COLO668 (cell line): ENCODE measurements around the gene UBAP2L.

Source experiments
- DNase-seq: peaks from one replicate; lab custom pipeline; 2025; ENCODE audit not compliant: unreplicated experiment; lab: John Stamatoyannopoulos, UW

The UBAP2L gene

DNA sequence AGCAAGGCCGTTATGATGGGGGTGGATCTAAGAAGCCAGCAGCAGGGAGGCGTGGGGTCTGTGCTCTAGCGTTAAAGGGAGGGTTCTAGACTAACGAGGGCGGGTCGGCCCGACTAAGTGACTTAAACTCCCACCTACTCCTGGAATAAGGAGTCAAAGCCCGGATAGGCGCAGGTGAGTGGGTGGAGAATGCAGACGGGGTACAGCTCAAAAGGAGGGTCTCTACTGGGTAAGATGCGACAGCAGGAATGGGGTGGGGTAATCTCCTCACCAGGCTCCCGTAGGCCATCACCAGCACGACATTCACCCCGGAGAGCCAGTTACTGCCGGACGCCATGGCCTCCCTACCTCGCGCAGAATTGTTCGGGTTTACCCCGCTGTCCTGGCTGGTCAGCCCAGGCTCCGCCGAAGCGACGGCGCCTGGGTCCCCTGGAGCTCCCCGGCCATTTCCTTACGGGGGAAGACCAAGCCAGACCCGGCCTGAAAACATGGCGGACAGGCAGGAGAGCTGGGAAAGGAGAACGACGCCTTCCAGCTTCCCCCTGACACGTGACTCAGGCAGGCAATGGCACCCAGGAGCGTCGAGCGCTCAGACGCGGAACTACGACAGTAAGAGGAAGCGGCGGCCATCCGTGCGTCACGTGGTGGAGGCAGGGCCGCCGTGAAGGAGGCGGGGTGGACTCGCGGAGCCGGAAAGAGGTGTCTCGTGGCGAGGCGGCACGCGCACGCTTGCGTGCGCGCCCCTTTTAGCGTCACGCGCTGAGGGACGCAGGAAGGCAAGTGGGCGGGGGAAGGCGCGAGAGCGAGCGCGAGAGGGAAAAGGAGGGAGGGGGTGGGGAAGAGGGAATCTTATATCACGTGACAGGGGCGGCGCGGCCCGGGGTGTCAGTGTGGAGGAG lies at the start of gene UBAP2L:
UBAP2L (plus strand) TSS at position 885 of the 899 bp plus-strand sequence. CDS start 4,169 bp downstream, outside the sequence.
- peak; percentile 100 for DNase-seq

DNA sequence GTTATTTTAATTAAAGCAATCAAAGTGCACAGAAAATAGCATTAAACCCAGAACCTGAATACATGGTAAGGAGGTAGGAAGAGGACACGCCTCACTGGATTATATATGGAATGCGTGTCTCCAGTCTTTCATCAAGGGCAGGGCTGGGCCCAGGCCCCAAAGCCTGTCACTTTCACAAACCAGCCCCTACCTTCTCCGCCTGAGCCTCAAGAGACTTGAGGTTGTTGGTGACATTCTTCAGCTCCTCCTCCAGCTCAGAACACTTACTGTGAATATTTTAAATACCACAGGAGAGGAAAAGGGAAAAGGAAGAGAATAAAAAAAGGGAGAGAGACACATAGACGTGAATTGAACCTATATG lies 49.6 kb upstream of the UBAP2L start:
- DNase-seq, result no peak

DNA sequence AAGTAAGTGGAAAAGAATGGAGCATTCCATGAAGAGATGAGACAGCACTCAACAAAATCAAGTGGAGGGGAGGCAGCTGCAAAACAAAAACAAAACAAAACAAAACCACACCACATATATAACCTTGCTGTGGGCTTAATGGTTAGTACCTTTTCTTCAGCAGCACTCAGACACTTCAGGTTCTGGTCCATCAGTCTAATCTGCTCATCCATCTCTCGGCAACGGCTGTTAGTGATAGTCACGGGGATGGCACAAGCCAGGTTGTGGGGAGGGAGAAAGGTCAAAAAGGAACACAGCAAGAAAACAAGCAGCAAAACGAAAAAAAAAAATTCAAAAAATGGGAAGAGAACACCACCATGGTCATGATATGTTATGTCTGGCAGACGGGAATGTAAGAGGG lies 48.9 kb upstream of the UBAP2L start:
- DNase-seq, result no peak

DNA sequence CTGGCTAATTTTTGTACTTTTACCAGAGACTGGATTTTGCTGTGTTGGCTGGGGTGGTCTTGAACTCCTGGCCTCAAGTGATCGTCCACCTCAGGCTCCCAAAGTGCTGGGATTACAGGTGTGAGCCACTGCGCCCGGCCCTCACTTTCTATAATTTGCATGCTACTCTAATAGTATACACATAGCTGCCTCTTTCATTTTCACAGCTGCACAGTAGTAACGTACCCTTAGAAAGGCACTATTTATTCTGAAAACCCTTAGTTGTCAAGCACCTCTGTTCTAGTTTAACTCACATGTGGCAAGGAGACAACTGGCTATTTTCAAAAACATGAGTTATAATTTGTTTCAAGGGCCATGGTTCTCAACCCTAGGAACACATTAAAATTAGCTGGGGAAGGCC lies 46.1 kb upstream of the UBAP2L start:
- no peak for DNase-seq

DNA sequence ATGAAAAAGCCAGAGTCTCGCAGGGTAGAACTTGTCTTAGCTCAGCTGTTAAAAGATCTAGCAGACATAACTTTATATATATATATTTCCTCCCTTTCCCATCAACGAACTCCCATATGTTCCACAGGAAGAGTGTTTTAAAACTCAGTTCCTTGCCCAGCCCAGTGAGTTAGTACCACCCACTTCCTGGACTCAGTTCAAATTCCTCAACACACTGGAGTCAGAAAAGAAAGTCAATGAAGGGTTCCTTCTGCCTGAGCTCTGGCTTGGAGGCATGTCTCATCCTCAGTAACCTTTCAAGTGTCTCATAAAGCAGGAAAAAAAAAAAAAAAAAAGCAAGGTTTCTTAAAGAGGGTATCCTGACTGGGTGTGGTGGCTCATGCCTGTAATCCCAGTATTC lies 44.4 kb upstream of the UBAP2L start:
- DNase-seq, result no peak

DNA sequence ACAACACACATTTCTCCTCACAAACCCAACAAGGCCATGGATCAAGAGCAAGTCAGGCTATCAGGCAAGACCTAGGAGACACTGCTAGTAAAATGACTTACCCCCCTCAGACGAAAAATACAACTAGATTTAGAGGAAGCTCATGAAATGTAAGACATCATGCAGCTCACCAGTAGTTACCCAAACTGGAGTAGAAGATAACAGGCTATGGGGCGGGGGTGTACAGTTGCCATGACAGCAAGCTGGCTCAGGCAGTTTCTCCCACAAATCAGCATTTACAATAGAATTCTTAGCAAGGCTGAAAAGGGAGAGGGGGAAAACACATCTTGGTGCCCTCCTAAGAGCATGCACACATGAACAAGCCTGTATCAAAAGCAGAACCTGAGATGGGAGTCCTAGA lies 42.7 kb upstream of the UBAP2L start:
- DNase-seq, result no peak

DNA sequence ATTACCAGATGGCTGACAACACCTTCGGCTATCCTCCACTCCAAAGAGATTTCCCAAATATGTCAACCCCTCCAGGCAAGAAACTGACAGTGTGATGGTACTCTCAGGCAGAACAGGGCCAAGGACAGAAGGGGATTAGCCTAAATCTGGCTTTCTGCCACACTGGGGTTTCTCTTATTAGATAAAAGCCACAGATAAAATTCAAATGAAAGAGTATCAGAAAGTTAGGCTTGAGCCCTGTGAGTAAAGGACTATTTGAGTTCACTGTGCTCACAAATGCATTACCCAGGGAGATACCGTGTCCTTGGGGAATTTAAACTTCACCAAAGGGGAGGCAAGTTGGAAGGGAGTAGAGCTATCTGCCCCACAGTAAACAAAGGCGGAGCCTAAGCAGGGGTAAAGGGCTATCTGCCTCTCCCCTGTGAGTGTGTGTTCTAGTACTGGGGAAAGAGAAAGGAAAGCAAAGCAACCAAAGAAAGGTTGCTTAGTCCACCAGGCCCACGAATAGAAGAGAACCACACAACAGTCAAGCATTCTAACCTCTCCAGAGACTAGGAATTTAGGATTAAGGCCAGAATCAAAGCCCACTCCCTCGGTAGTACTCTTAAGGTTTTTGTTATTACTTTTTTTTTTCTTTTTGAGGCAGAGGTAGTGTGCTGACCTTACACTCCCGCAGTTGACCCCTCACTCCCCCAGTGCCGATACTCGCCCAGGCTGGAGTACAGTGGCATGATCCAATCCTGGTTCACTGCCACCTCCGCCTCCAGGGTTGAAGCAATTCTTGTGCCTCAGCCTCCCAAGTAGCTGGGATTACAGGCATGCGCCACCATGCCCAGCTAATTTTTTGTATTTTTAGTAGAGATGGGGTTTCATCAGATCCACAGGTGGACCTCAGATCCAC lies 41.6 kb upstream of the UBAP2L start:
- DNase-seq, result no peak

DNA sequence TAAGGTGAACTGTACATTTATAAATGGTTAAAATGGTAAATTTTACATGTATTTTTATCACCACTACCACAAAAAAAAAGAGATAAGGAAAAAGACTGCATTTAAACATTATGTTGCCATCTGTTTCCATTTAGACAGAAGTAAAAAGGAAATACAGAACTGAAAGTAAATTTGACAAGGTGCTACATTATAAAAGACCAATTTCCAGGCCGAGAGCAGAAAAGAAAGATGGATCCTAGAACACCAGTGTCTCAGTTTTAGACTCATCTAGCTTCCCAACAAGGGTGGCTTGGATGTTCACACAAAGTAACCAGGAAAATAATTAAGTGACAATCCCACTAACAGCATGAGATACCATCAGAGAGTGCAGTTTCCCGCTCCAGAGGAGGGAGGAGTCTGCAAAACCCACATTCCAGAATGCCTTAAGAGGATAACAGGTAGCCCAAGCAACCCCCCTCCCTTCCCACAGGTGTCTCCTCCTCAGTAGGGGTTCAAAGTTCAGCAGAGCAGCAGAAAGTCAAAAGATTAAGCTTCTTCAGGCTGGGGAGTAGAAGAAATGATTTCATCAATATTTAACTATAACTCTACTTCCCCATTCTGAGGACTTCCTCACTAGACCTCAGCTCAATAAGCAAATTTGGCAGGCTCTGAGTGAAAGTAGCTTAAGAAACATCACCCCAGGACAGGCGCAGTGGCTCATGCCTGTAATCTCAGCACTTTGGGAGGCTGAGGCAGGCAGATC lies 40.6 kb upstream of the UBAP2L start:
- no peak for DNase-seq

DNA sequence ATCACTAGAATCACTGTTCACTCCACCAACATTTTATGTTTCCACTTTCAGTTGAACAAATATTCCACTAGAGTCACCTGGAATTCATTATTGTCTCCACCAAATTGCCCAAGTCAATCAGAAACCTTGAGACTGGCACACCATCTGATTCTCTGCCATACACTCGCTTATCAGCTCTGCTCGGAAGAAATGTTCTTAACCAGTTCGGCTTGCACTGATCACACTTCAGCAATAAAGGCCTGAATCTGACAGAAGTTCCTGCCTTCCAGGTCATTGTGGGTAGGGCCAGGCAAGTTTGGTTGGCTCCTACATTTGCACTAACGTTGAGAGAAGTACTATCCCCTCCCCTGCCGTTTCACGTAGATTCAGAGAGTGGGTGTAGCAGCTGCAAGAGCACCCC lies 38.8 kb upstream of the UBAP2L start:
- DNase-seq, result no peak

DNA sequence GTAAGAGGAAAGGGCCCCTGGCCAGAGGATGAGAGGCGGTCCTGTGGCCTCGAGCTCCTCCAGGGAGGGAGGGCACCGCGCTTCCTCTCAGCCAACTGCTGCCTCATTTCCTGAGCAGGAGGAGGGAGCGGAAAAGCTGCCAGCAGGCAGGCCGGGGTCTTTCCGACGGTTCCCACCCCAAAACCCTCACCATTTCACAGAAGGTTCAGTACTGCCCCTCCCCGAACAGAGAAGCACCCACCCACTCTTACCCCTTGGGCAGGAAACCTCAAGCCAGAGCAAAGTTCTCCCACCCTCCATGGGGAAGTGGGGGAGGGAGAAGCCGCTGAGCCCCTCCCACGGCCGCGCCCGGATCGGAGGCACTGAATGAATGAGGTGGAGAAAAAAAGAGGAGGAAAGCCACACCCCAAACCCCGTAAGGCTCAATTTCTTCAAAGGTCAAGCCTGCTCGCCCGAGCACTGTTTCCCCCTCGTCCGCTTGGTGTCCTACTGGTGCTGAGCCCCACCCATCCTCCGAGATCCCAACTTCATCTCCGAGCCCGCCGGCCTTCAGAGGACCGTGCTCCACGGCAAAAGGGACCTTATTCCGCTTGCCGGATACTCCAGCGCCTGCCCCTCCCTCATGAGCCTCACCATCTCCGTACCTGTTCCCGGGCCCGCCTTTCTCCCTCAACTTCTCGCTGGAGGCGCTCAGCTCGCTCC lies 38.3 kb upstream of the UBAP2L start:
- peak; percentile 58 for DNase-seq

DNA sequence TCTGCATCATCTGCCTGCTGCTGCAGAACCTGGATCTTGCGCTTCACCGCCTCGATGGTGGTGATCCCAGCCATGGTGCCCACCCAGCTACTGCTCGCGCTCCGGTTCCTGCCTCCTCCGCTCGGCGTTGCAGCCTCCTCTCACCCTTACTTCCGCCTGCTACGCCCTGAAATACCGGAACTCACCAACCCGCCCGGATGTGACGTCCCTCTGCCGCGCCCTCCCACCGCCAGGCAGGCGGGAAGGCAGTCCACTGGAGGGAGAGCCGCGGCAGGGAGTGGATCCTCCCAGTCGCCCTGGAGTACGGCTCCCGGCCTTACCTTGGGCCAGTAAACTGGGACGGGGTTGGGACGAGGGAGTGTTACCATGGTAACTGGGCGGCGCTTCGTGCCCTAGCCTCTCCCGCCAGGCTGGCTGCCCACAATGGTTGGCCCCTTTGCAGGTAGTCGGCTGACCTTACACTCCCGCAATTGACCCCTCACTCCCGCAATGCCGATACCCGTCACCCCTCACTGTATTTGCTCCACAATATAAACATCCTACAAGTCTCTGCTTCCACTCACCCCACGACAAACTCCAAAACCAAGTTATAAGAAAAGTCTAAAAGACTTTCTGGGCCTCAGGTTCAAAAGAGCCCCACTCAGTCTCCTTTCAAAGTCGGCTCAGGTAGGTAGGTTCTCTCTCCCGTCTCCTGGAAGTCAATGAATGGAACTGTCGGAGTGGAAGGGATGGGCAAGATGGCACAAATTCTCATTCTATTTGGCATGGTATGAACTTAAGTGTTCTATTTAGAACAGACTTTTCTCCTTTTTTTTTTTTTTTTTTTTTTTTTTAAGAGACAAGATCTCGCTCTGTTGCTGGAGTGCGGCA lies 37.5 kb upstream of the UBAP2L start:
- peak; percentile 99 for DNase-seq

DNA sequence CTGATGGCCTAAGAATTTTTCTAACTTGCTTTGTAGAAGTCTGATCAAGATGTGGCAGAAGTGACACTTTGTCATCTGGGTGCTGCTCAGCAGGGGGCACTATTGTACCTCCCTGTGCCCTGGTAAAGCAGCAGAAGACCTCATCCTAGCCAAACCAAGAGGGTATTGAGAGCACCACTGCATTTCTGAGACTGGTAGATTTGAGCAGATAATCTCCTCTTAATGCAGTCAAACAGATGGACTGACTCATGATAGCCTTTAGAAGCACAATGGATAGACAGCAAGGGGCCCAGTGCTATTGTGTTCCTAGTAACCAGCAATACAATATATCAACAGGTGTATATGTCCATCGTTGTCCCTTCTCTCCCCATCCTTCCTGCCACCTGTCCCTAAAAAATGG lies 34.6 kb upstream of the UBAP2L start:
- DNase-seq, result peak; percentile 74

GRCh38 chr1:154186852-154187501 lies 33.8 kb upstream of the UBAP2L start:
- no peak for DNase-seq

DNA sequence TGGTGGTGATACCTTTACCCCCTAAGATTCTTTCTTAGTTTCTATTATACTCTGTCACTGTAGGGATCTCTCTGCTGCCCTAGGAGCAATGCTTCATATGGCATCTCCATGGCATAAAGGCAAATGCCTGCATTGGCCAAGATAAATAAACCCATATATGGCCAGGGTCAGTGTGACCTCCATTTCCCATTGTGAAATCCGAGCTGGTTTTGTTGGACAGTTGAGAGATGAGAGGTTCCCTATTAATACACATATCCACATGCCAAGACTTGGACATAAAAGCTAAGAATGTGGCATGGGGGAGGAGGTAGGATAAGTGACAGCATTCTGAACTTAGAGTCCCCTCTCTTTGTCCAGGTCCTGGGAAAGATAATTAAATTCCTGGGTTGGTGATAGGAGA lies 30.2 kb upstream of the UBAP2L start:
- DNase-seq, result no peak

- DNase-seq, result no peak
These were observed 28.7 kb upstream of the UBAP2L start, which contains the start of gene TPM3 for GRCh38 chr1:154191990-154192461. TPM3 (minus strand) TSS chr1:154192100; CDS start chr1:154192018, 82 bp downstream.

DNA sequence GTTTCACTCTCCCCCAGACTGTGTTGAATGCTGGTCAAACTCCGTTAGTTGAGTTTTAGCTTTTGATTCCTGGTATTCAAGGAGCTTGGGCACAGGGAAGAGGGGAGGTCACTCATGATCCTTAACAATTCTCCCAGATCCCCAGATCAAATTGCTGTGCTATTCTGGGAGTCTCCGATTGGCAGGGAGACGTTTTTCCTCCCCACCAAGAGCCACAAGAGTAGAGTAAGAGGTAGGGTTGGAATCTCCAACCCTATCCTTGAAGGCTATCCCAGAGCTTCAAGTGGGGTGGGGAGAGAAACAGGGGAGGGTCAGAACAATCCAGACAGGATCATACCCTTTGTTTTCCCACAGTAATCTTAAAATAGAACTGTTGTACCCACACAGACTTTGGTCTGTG lies 28.3 kb upstream of the UBAP2L start:
- no peak for DNase-seq

GRCh38 chr1:154193821-154194220 lies 26.9 kb upstream of the UBAP2L start:
- peak; percentile 59 for DNase-seq

DNA sequence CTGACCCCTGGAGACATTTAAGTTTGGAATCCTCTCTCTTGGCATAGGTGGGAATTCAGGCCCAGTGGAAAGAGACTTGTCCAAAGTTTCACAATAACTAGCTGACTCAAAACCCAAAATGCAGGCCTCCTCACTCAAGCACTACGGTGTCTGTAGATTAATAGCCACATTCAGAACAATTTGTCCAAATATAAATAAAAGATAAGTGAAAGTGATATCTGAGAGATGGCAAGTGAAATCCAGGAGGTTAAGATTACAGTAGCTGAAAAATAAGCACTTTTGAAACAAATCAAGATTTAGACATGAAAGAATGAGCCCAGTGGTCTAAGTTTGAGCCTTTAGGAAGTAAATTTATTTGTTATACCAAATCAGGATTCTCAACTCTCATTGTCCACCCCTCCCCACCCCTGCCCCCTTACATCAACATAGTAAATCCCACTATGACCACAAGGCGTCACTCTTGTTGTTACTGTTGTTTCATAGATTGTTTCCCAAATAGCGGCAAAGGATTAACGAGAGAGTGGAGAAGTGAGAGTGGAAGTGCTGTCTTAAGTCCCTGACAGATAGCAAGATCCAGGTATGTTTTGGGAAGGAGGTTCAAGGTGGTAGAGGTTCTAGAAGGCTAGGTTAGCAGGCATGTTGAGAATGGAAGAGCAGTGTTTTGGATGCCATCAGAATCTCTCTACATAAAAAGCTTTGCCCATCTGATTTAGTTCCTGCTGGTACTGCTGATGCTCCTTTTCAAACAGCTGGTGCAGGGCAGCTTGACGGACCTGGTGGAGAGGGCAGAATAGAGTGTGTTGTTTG lies 21.8 kb upstream of the UBAP2L start:
- DNase-seq, result peak; percentile 34
